ENCODE measurements around the gene HOXA2. TPM values are rescaled to one million over a fixed set of nuclear protein-coding genes. Genes with fewer than 3 reads are reported as not detected.

The HOXA2 gene
- total and polyA plus RNA-seq, 2 of the 8 experiments (the other 6 are each of a cell fraction or from before 2014, with no cell fraction given): not detected

DNA sequence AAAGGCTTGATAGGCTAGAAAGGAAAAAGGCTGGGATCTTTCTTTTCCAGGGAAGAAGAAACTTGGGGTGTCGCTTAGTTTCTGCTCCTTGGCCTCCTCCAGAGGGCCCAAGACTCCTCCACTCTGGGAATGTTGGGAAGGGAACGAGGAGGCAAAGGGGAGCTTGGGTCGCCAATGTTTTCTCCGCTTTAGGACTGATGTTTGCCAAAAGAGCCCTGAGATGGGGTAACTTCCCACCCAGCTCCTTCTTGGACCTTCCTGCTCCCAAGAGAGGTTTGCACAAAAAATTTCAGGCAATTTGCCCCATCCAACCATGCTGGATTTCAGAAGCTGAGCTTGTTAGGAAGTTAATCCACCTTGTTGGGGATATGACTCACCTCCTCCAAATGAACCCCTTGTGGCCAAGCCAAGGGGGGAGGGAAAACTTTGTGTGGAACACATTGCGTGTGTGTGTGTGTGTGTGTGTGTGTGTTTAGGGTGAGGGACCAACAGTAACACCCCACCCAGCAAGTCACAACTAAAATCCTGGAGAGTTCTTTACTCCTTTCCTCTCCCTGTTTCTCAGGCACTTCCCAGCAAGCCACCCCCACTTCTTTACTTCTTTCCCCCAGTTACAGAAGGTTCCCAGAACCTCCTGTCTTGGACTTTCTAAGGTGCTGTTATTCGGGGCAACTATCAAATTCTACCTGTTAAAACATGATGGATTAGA is 8.7 kb upstream of the HOXA2 start:
- TF ChIP-seq, protein P1, sequence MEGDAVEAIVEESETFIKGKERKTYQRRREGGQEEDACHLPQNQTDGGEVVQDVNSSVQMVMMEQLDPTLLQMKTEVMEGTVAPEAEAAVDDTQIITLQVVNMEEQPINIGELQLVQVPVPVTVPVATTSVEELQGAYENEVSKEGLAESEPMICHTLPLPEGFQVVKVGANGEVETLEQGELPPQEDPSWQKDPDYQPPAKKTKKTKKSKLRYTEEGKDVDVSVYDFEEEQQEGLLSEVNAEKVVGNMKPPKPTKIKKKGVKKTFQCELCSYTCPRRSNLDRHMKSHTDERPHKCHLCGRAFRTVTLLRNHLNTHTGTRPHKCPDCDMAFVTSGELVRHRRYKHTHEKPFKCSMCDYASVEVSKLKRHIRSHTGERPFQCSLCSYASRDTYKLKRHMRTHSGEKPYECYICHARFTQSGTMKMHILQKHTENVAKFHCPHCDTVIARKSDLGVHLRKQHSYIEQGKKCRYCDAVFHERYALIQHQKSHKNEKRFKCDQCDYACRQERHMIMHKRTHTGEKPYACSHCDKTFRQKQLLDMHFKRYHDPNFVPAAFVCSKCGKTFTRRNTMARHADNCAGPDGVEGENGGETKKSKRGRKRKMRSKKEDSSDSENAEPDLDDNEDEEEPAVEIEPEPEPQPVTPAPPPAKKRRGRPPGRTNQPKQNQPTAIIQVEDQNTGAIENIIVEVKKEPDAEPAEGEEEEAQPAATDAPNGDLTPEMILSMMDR (IDR thresholded peaks at IDR 0.05; ENCODE audit: control extremely low read depth in 1 of 3, insufficient read depth in 1 of 3, low read depth in 1 of 3, low read length in 3 of 3): no peak
- TF ChIP-seq CBX8 (IDR thresholded peaks at IDR 0.05; ENCODE audit: borderline replicate concordance, low read depth, low read length) (peak; percentile 85; the same call in 1 of the 2 replicates), SUZ12 (IDR thresholded peaks at IDR 0.05; ENCODE audit: low read length) (peak; percentile 30; the same call in 1 of the 2 replicates), RNF2 (IDR thresholded peaks at IDR 0.05; ENCODE audit: borderline replicate concordance, low read depth, low read length, missing control alignments, poor library complexity, severe bottlenecking) (peak; percentile 95)
- no peak overlapping the region for H3K23ac ChIP-seq (ENCODE audit: insufficient read length)
- peaks cover 93 to 98% (median 97%) of the 10 kb centered on the region in 4 experiments for H3K27me3 ChIP-seq (replicated peaks in 1 of 4; ENCODE audit: control insufficient read depth in 3 of 4, extremely low read depth in 1 of 4, insufficient read depth in 3 of 4, low read length in 3 of 4)
- H2BK12ac ChIP-seq (ENCODE audit: low read depth, low read length): no peak overlapping the region
- H2AFZ ChIP-seq (ENCODE audit: low read length): no peak overlapping the region
- H3K4me3 ChIP-seq (ENCODE audit: extremely low read depth in 1 of 4, insufficient read depth in 2 of 4, low read depth in 3 of 4, low read length in 4 of 4): peak overlapping the region in 1 of 4 experiments; percentile 46; a peak in 2 of 8 replicates
- H3K9me3 ChIP-seq (ENCODE audit: insufficient read depth in 2 of 2, low read depth in 1 of 2, low read length in 1 of 2): no peaks in the 10 kb centered on the region
- H3K56ac ChIP-seq (replicated peaks; ENCODE audit: insufficient read length, low read depth, low read length): no peak overlapping the region
- no peak overlapping the region for H4K8ac ChIP-seq (ENCODE audit: extremely low read depth, insufficient read depth, low read length)
- no peak overlapping the region for H4K91ac ChIP-seq (replicated peaks; ENCODE audit: insufficient read length, low read length)
- no peak overlapping the region for H2AK5ac ChIP-seq (ENCODE audit: low read depth, low read length)
- H3K18ac ChIP-seq (ENCODE audit: extremely low read depth, low read length): no peak overlapping the region
- no peak overlapping the region for H4K5ac ChIP-seq (ENCODE audit: insufficient read length, low read depth, low read length)
- H3K4me2 ChIP-seq (ENCODE audit: insufficient read depth in 1 of 2, low read depth in 2 of 2, low read length in 2 of 2): peak overlapping the region in 1 of 2 experiments; percentile 51; a peak in 2 of 4 replicates
- no peaks in the 10 kb centered on the region for H3K23me2 ChIP-seq (ENCODE audit: low read depth, low read length)
- peaks cover 0 to 3% (median 0%) of the 10 kb centered on the region in 4 experiments; a peak in 2 of 8 replicates for H3K36me3 ChIP-seq (ENCODE audit: control insufficient read depth in 2 of 4, insufficient read depth in 4 of 4, low read length in 3 of 4)
- H2BK20ac ChIP-seq (ENCODE audit: low read length): no peak overlapping the region
- CTCF ChIA-PET (ENCODE audit: partially characterized antibody): interaction anchor here (0.8 to 4.1 kb wide), 14 partner anchors 8 to 959 kb away, joined by 3 to 14 read pairs (median 4); partner anchors contain the start of genes HOXA5, HOXA7 and NFE2L3
- DNase-seq (ENCODE audit: low read depth in 1 of 2, low spot score in 2 of 2) (no peak), FAIRE-seq (no peak)
- H3K14ac ChIP-seq (ENCODE audit: insufficient read length): no peak overlapping the region
- peaks cover 26 to 32% of the 10 kb centered on the region in 2 experiments for H4K20me1 ChIP-seq (replicated peaks in 1 of 2; ENCODE audit: control insufficient read depth in 1 of 2, insufficient read depth in 2 of 2, low read length in 2 of 2)
- H3K9ac ChIP-seq (replicated peaks in 1 of 4; ENCODE audit: extremely low read depth in 1 of 4, low read depth in 3 of 4, low read length in 3 of 4): no peak overlapping the region
- peak overlapping the region; percentile 72; the same call in 1 of the 2 replicates for H2BK15ac ChIP-seq (ENCODE audit: low read length)
- H3K4me1 ChIP-seq (replicated peaks in 1 of 4; ENCODE audit: control insufficient read depth in 3 of 4, insufficient read depth in 4 of 4, low read length in 3 of 4): peaks cover 0 to 22% (median 8%) of the 10 kb centered on the region in 4 experiments; a peak in 5 of 7 replicates
- H2BK5ac ChIP-seq (ENCODE audit: low read depth, low read length): no peak overlapping the region
- H3K79me2 ChIP-seq (ENCODE audit: control insufficient read depth in 1 of 2, insufficient read depth in 2 of 2, low read length in 2 of 2): no peaks in the 10 kb centered on the region
- 13% methylated on average over 6 of the region's 6 CpGs; no CpG with 5 or more reads in 1 of the 2 experiments for WGBS, 2 experiments (ENCODE audit: extremely low coverage in 1 of 2, insufficient coverage in 1 of 2, insufficient read length in 1 of 2, insufficient replicate concordance in 2 of 2, low coverage in 1 of 2, low lambda C conversion rate in 2 of 2, missing lambda C conversion rate in 1 of 2)
- no peaks in the 10 kb centered on the region for H3K79me1 ChIP-seq (ENCODE audit: low read depth, low read length)
- H3K27ac ChIP-seq (ENCODE audit: low read depth, low read length): no peak overlapping the region
- no peak overlapping the region for H3K4ac ChIP-seq (replicated peaks; ENCODE audit: insufficient read length, low read depth, low read length)
- POLR2A ChIA-PET (ENCODE audit: partially characterized antibody): interaction anchor here (0.7 kb wide), 1 partner anchor 14 kb away, joined by 3 read pairs; no protein-coding TSS in a partner anchor
- no peak overlapping the region for H2BK120ac ChIP-seq (replicated peaks; ENCODE audit: low read depth, low read length)
